Thoracic aorta (tissue), 2 donors: Measurements from ENCODE around the gene AP1AR. TPM values are rescaled to one million over a fixed set of nuclear protein-coding genes. Genes with fewer than 3 reads are reported as not detected.

Experiments used
- ATAC-seq: fragments of 150-250 bp; one replicate; pipeline ENCODE4 v1.8.0; 2017; ENCODE audit warnings: low read depth; ENCODE audit not compliant: insufficient number of reproducible peaks, low FRiP score
- DNase-seq: peaks from one replicate; pipeline ENCODE4 v3.0.0-alpha.2; 2020; ENCODE audit warnings: low spot score
- H3K27ac ChIP-seq, 2 donors: fragments of 200-600 bp; sonication (generic); 1 replicate in 1 of 2; 2 replicates in 1 of 2; pipeline ENCODE4 v1.5.1; 2016; ENCODE audit warnings: mild to moderate bottlenecking in 2 of 2, moderate library complexity in 2 of 2
- H3K27me3 ChIP-seq: fragments of 200-600 bp; sonication (generic); replicated peaks from 2 replicates; pipeline ENCODE4 v1.6.0; 2016; ENCODE audit warnings: mild to moderate bottlenecking; ENCODE audit not compliant: insufficient read depth
- H3K36me3 ChIP-seq: fragments of 200-600 bp; sonication (generic); one replicate; pipeline ENCODE4 v1.5.1; 2016
- H3K4me1 ChIP-seq, 2 donors: fragments of 200-600 bp; sonication (generic); 1 replicate in 1 of 2; 2 replicates in 1 of 2; pipeline versions ENCODE4 v1.5.1 to v1.6.0; 2016; ENCODE audit warnings: low read depth in 2 of 2, mild to moderate bottlenecking in 1 of 2; ENCODE audit not compliant: control insufficient read depth in 1 of 2
- H3K4me3 ChIP-seq: fragments of 200-600 bp; sonication (generic); 2 replicates; pipeline ENCODE4 v1.5.1; 2016; ENCODE audit warnings: mild to moderate bottlenecking
- H3K9me3 ChIP-seq: fragments of 200-600 bp; sonication (generic); 2 replicates; pipeline ENCODE4 v1.5.1; 2016
- total RNA-seq, 2 donors: library from RNA; depleted of rRNA; stranded (reverse); fragments of >200 nt; gene quantifications; one replicate each; pipeline versions ENCODE4 v1.1.0 to v1.2.3, GENCODE V29; 2016
- TF ChIP-seq, protein P1 (sequence below): fragments of 200-600 bp; sonication (generic); IDR thresholded peaks from one replicate; pipeline ENCODE4 v1.5.1; 2019; ENCODE audit warnings: antibody characterized with exemption

The AP1AR gene
- 10 to 100 TPM; 10.0 to 27.9 TPM for total RNA-seq

DNA sequence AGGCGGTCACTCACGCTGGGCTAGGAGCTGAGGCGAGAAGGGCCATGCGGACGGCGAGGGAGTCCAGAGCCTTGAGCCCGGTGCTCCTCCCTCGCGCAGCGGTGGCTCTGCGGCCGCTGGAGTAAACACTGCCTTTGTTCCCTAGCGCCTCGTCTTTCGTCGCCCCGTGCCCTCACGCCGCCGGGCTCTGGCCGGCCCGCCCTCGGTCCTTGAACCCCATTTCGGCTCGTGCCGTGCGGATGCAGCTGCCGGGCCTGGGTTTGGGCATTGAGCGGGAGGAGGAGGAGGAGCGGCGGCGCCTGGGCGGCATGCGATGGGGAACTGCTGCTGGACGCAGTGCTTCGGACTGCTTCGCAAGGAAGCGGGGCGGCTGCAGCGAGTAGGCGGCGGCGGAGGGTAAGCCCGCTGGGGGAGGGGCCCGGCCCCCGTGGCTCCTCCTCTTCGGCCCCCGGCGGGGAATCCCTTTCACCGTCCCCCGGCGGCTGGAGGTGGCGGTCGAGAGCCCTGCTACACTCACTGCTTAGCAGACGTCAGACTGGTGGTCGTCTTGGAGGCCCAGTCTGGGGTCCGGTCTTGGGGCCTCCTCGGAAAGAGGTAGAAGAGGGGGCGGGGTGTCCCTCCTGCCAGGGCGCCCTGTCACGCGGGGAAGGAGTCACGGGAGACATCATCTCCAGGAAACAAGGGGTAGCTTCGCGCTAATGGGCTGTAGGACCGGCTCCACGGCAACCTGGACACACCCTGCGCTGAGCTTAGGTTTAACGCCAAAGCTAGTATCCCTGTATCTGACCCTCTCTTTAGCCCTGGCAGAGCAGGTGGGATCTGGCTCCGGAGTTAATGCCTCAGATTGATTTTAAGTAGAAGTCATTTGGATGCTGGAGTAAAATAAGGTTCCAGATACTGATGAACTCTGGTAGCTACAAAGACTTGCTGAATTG is at the start of gene AP1AR:
AP1AR (plus strand) TSS at position 9 of the 935 bp plus-strand sequence; CDS start at position 314, 305 bp downstream.
- H3K4me3 ChIP-seq, result peak within 1 kb of the TSS; percentile 91
- TF ChIP-seq, protein P1, sequence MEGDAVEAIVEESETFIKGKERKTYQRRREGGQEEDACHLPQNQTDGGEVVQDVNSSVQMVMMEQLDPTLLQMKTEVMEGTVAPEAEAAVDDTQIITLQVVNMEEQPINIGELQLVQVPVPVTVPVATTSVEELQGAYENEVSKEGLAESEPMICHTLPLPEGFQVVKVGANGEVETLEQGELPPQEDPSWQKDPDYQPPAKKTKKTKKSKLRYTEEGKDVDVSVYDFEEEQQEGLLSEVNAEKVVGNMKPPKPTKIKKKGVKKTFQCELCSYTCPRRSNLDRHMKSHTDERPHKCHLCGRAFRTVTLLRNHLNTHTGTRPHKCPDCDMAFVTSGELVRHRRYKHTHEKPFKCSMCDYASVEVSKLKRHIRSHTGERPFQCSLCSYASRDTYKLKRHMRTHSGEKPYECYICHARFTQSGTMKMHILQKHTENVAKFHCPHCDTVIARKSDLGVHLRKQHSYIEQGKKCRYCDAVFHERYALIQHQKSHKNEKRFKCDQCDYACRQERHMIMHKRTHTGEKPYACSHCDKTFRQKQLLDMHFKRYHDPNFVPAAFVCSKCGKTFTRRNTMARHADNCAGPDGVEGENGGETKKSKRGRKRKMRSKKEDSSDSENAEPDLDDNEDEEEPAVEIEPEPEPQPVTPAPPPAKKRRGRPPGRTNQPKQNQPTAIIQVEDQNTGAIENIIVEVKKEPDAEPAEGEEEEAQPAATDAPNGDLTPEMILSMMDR, result peak; percentile 45
- peak within 1 kb of the TSS; percentile 91 to 93 for H3K27ac ChIP-seq
- H3K36me3 ChIP-seq, result no peaks in the 10 kb centered on the region
- H3K27me3 ChIP-seq, result no peaks in the 10 kb centered on the region
- peaks cover 16 to 19% of the 10 kb centered on the region in 2 donors for H3K4me1 ChIP-seq
- DNase-seq (peak; percentile 36), ATAC-seq (peak; percentile 46)
- no peaks in the 10 kb centered on the region for H3K9me3 ChIP-seq

DNA sequence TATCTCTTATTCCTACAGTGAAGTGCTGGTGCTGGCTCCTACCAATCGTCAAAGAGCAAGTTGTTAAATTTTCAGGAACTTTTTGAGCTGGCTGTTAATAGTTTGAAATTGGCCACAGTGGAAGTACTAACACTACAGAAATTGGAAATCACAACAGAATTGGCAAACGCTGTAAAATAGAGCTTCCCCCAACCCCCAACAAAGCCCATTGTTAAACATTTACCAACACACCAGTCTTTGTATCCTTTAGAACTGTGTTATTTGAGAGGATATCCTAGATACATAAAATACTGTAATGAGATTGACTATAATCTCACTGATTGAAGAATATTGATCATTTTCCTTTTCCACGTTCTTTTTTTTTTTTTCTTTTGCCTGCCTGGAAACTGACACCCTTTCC is 49.0 kb upstream of the AP1AR start:
- DNase-seq, result no peak
- no peak for ATAC-seq
- no peak overlapping the region for H3K27ac ChIP-seq
- H3K27me3 ChIP-seq, result no peaks in the 10 kb centered on the region
- TF ChIP-seq, protein P1, result no peak
- no peaks in the 10 kb centered on the region for H3K36me3 ChIP-seq
- no peaks in the 10 kb centered on the region for H3K4me1 ChIP-seq
- no peaks in the 10 kb centered on the region for H3K9me3 ChIP-seq
- H3K4me3 ChIP-seq, result no peak overlapping the region

- Histone ChIP-seq H3K27me3 (no peaks in the 10 kb centered on the region), H3K36me3 (no peaks in the 10 kb centered on the region), H3K27ac (no peak overlapping the region), H3K4me1 (no peaks in the 10 kb centered on the region), H3K9me3 (no peaks in the 10 kb centered on the region), H3K4me3 (no peak overlapping the region)
- TF ChIP-seq, protein P1, result no peak
- ATAC-seq, result no peak
- no peak for DNase-seq
These were observed 48.3 kb upstream of the AP1AR start for GRCh38 chr4:112183252-112183651.

GRCh38 chr4:112184438-112184837 is 47.1 kb upstream of the AP1AR start:
- Histone ChIP-seq H3K27ac (no peak overlapping the region), H3K9me3 (no peaks in the 10 kb centered on the region), H3K27me3 (no peaks in the 10 kb centered on the region), H3K4me3 (no peak overlapping the region), H3K36me3 (no peaks in the 10 kb centered on the region), H3K4me1 (no peaks in the 10 kb centered on the region)
- TF ChIP-seq, protein P1, result no peak
- ATAC-seq (no peak), DNase-seq (no peak)

- TF ChIP-seq, protein P1, result no peak
- Histone ChIP-seq H3K36me3 (no peaks in the 10 kb centered on the region), H3K9me3 (no peaks in the 10 kb centered on the region), H3K4me3 (no peak overlapping the region), H3K27ac (no peak overlapping the region), H3K27me3 (no peaks in the 10 kb centered on the region), H3K4me1 (no peaks in the 10 kb centered on the region)
- DNase-seq, result no peak
- ATAC-seq, result no peak
These were observed 46.3 kb upstream of the AP1AR start for GRCh38 chr4:112185334-112185733.
